HG03571 (cell line): ENCODE results near the gene SNX8.
"Not testable (repeated sequence)": the region's sequence is repeated elsewhere in the genome, so short reads cannot be mapped to it uniquely, and the experiment has no call there.

Experiments
- ATAC-seq: cut with Tn5 transposase; IDR thresholded peaks from one replicate; pipeline ENCODE4 v1.9.1; 2021; ENCODE audit not compliant: unreplicated experiment

SNX8 gene

DNA sequence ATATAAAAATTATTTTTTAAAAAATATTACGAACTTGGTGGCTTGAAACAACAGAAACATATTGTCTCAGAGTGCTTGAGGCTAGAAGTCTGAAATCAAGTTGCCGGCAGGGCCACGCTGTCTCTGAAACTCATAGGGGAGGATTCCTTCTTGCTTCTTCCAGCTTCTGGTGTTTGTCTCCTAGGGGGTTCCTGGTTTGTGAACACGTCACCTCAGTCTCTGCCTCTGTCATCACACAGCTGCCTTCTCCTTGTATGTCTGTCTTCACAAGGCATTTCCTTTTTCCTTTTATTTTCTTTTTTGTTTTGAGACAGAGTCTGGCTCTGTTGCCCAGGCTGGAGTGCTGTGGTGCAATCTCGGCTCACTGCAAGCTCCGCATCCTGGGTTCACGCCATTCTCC is 12.7 kb upstream of the SNX8 start:
- ATAC-seq: no peak

DNA sequence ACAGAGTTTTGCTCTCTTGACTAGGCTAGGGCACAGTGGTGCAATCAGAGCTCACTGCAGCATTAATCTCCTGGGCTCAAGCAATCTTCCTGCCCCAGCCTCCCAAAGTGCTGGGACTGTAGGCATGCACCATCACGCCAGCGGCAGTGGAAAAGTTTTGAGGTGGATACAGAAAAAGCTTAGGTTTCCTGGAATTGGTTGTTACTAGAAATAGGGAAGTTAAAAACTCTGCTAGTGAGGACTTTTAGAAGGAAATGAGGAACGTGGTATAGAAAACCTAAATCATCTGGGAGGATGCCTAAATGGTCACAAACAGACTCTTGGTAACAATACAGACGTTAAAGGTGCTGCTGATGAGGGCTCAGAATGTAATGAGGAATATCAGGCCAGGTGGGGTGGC is 10.9 kb upstream of the SNX8 start:
- ATAC-seq: no peak

DNA sequence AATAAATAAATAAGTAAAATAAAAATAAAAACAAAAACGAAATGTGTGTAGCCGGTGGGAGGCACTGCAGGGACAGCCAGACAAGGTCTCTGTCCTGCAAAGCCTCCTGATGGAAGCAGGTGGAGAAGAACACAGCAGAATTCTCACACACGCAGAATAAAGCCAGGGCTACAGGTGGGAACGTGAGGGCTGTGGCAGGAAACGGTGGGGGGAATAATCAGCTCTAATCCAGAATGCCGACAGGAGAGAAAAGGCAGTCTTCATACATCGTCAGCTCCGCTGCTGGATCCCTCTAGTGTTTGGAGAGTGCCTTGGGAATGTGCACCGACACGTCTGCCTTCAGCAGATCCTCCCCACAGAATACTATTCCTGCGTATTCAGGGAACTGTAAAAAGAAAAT is 6.8 kb upstream of the SNX8 start:
- ATAC-seq: no peak

DNA sequence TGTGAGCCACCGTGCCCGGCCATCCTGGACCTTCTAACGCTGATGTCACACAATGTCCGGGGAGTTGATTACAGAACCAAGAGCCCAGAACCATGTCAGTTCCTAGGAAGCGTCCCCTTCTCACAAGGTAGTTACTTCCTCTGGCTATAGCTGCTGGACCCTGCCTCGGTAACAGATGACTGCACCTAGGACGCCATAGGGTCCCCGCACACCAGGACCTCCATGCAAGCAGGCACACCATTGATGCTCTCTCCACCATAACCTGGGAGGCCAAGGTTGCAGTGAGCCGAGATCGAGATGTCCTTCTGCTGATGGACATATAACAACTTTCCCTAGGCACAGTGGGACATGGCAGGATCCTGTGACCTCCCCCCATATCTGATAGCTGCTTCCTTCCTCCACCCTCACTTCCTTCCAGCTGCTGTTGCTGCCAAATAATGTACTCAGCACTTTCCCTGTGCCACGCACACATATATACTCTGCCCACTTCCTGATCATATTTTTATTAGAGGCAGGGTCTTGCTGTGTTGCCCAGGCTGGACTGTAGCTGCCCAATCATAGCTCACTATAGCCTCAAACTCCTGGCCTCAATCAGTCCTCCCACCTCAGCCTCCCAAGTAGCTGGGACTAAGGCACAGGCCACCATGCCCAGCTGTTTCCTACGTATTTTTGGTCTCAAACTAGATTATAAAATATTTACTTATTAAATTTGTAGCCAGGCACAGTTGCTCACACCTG is 3.5 kb upstream of the SNX8 start:
- no peak for ATAC-seq

DNA sequence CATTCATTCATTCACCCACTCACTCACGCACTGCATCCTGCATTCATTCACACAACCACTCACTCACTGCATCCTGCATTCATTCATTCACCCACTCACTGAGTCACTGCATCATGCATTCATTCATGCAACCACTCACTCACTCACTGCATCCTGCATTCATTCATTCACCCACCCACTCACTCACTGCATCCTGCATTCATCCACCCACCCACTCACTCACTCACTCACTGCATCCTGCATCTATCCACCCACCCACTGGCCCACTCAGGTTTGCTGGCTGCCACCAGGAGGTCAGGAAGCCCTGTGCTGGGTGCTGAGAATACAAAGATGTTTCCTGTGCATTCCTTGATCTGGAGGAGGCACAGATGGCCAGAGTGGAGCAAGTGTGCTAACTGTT is 2.3 kb upstream of the SNX8 start:
- ATAC-seq: no peak

DNA sequence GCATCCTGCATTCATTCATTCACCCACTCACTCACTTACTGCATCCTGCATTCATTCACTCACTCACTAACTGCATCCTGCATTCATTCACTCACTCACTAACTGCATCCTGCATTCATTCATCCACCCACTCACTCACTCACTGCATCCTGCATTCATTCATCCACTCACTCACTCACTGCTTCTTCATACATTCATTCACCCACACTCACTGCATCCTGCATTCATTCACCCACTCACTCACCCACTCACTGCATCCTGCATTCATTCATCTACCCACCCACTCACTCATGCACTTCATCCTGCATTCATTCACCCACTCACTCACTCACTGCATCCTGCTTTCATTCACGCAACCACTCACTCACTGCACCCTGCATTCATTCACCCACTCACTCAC is 1.5 kb upstream of the SNX8 start:
- no peak for ATAC-seq

DNA sequence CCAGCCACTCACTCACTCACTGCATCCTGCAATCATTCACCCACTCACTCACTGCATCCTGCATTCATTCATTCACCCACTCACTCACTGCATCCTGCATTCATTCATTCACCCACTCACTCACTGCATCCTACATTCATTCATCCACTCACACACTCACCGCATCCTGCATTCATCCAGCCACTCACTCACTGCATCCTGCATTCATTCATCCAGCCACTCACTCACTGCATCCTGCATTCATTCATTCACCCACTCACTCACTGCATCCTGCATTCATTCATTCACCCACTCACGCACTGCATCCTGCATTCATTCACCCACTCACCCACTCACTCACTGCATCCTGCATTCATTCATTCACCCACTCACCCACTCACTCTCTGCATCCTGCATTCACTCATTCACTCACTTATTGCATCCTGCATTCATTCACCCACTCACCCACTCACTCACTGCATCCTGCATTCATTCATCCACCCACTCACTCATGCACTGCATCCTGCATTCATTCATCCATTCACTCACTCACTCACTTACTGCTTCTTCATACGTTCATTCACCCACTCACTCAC is 802 bp upstream of the SNX8 start:
- ATAC-seq: not testable (repeated sequence)

DNA sequence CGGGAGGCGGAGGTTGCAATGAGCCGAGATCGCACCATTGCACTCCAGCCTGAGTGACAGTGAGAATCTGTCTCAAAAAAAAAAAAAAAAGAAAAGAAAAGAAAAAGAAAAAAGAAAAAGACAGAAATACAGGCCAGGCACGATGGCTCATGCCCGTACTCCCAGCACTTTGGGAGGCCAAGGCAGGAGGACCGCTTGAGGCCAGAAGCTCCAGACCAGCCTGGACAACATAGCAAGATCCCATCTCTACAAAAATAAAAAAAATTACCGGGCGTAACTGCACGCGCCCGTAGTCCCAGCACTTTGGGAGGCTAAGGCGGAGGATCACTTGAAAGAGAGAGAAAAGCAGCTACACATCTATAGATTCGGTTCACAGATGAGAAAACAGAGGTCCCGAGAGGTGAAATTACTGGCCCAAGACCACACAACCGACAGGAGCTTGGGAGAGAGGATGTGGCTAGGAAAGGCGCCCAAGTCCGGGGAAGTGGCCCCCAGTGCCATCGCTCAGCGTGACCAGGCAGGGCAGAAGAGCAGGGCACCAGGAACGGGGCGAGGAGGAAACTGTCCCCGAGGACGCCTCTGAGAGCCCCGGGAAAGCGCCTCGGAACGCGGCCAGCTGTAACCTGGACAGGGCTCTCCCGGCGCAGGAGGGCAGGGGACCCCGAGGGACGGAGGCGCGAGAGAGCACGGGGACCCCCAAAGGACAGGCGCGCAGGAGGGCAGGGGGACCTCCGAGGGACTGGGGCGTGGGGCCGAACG is 612 bp downstream of the SNX8 start:
- peak; percentile 1 for ATAC-seq

DNA sequence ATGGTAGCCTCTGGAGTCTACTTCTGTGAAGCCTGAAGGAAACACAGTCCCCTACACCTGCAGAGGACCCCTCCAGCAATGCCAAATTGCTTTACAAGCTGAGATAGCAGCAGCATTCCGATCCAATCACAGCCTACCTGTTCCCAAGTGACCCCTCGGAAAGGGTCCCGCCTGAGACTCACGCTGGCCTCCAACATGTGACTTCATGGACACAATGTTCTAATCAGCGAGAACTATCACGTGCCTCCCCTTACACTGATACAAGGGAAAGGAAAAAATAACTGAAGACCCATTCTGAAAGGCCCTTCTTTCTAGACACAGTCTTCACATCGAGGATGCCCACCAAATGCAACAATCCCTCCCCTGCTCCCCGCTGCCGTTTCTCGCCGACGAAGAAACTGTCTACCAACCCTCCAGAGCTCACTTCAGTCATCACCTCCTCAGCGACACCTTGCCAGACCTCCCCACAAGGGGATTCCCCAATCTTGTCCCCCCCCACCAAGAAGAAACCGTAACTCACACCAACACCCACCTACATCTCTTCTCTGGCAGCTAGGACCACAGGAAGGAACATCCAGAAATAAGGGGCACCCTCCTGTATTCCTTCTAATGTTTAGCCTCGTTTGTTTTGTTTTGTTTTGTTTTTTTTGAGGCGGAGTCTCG is 1.8 kb downstream of the SNX8 start:
- no peak for ATAC-seq

DNA sequence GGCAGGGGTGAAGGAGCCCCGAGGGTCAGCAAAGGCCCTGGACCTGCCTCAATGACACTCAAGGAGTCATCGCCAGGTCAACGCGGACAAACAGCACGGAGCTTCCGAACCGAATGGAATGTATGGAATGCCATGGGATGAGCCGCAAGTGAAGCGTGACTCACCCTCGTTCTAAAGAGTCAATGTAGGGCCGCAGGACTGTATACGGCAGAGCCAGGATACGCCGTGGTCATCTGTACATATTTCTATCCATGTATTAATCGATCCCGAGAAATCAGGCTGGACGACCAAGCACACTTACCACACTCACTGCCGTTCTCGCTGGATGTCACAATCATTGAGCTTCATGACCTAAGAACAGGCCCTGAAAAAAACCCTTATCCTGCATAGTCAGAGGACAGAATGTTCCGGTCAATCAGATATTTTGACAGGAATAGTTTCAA is 4.3 kb downstream of the SNX8 start:
- ATAC-seq: no peak

DNA sequence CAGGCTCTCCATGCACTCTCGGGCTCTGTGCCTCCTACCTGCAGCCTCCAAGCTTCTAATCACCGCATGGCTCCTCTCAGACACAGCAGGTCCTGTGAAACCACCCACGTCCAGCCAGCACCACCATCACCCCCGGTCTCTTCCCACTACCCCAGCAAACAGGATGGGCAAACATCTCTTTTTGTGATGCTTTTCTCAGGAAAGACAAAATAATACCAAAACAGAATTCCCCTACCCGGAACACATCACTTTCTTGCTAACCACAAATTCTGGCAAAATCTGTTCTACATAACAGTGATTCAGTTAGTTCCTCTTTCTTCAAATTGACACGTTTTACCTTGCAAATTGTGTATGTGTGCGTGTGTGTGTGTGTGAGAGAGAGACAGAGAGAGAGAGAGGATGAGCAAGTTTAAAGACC is 6.5 kb downstream of the SNX8 start:
- ATAC-seq: no peak

DNA sequence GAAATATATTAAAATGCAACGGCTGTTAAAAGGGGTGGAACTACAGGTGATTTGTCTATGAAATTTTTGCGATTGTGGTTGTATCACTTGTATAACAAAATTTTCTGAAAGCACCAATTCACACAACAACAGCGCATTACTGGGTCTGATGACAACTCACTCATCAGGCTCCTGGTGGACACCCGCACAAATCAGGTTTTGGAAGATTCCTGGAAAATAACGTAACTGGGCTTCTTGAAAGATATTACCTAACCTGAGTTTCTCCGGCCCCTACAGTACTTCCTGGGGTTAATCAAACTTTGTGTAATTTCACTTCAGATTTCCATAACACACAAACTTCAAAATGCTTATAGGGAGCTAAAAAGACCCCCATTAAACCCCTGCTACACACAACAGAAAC is 7.6 kb downstream of the SNX8 start:
- no peak for ATAC-seq

DNA sequence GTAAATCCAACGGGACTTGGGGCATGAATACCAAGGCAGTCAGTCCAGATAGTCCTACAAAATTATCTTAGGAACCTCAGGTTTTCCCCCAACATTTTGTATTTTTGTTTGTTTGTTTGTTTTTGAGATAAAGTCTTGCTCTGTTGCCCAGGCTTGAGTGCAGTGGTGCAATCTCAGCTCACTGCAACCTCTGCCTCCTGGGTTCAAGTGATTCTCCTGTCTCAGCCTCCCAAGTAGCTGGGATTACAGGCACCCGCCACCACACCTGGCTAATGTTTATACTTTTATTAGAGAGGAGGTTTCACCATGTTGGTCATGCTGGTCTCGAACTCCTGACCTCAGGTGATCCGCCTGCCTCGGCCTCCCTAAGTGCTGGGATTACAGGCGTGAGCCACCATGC is 9.0 kb downstream of the SNX8 start:
- not testable (repeated sequence) for ATAC-seq

DNA sequence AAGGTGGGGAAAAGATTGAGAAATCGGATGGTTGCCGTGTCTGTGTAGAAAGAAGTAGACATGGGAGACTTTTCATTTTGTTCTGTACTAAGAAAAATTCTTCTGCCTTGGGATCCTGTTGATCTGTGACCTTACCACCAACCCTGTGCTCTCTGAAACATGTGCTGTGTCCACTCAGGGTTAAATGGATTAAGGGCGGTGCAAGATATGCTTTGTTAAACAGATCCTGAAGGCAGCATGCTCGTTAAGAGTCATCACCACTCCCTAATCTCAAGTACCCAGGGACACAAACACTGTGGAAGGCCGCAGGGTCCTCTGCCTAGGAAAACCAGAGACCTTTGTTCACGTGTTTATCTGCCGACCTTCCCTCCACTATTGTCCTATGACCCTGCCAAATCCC is 10.7 kb downstream of the SNX8 start:
- ATAC-seq: not testable (repeated sequence)

DNA sequence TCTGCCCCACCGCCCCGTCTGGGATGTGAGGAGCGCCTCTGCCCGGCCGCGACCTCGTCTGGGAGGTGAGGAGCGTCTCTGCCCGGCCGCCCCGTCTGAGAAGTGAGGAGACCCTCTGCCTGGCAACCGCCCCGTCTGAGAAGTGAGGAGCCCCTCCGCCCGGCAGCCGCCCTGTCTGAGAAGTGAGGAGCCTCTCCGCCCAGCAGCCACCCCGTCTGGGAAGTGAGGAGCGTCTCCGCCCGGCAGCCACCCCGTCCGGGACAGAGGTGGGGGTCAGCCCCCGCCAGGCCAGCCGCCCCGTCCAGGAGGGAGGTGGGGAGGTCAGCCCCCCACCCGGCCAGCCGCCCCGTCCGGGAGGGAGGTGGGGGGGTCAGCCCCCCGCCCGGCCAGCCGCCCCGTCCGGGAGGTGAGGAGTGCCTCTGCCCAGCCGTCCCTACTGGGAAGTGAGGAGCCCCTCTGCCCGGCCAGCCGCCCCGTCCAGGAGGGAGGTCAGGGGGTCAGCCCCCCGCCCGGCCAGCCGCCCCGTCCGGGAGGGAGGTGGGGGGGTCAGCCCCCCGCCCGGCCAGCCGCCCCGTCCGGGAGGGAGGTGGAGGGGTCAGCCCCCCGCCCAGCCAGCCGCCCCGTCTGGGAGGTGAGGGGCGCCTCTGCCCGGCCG is 11.4 kb downstream of the SNX8 start:
- not testable (repeated sequence) for ATAC-seq

DNA sequence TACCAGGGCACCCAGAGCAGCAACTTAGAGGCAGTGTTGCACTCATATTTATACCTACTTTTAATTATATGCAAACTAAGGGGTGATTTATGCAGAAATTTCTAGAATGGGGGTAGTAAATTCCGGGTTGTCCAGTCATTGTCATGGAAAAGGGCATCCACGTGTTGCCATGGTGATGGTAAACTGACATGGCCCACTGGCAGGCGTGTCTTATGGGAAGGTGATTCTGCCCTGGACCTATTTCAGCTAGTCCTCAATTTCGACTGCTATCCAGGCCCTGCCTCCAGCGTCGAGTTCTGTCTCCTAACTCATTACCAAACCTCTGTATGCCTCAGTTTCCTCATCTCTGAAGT is 12.8 kb downstream of the SNX8 start:
- ATAC-seq: no peak

DNA sequence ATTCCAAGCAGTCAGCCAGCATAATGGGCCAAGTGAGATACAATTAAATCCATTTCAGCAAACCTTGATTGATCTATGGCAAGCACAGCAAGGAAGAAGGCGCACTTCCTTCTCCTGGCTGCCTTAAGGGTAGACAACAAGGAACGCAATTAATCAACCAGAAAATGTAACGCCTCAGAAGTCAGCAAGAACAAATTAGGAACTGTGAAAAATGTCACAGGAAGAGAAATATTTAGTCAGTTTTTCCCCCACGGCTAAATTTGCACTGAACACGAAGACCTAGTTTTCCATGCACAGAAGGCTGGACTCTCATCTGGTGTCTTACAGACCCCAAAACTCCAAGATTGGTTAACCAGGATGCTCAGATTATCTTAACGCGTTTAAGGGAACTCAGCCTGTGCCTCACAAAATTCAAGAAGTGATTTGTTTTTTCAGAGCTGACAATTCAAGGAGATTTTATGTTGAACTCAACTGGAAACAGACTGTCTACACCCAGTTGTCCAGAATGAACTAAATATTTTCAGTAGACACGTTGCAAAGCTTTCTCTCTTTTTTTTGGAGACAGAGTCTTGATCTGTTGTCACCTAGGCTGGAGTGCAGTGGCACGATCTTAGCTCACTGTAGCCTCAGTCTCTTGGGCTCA is 14.2 kb downstream of the SNX8 start:
- ATAC-seq: no peak

DNA sequence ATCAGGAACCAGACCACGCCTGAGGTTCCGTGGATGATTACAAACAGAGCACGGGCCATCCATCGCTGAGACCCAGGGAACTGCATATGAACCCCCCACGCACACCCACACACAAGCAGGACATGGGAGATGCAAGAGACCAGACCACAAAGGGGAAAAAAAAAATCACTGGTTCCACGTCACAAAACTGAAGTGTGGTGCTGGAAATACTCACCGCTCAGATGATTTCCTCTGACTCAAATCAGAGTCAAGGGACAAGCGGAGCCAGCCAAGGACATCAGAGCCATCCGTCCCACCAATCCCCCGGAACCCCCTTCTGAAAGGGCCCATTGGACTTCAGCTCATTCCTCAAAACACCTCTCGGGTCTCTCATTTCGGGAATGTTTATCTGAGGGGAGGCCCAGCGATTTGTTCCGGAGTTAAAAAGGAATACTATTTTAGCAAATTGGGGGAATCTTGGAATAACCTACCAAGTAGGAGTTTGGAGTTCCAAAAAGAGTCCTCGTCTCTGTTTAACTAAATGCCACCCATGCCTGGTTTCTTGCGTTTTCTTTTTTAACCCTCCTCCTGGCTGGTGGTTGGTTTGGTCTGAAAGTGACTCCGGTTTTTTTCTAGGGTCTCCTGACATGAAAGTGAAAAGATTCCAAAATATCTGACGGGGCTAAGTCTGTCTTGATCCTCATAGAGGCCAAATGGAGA is 15.0 kb downstream of the SNX8 start:
- ATAC-seq: peak; percentile 52

DNA sequence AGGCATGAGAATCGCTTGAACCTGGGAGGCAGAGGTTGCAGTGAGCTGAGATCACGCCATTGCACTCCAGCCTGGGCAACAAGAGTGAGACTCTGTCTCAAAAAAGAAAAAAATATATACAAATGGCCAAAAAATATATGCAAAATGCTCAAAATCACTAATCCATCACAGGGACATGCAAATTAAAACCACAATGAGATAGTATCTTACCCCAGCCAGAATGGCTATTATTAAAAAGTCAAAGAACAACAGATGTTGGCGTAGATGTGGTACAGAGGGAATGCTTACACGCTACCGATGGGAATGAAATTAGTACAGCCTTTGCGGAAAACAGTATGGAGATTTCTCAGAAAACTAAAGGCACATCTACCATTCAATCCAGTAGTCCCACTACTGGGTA is 17.4 kb downstream of the SNX8 start:
- ATAC-seq: no peak

DNA sequence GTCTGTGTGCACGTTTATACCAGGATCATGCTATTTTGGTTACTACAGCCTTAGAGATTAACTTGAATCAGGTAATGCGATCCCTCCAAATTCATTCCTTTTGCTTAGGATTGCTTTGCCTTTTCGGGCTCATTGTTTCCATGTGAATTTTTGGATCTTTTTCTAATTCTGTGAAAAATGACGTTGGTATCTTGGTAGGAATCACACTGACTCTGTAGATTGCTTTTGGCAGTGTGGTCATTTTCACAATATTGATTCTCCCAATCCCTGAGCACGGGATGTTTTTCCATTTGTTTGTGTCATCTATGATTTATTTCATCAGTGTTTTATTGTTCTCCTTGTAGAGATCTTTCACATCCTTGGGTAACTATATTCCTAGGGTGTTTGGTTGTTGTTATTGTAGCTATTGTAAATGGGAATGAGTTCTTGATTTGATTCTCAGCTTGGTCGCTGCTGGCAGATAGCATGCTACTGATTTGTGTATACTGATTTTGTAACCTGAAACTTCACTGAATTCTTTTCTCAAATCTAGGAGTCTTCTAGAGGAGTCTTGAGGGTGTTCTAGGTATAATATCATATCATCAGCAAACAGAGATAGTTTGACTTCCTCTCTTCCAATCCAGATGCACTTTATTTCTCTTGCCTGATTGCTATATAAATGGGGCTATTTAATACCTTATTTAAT is 18.2 kb downstream of the SNX8 start:
- ATAC-seq: no peak
